GM10248 (cell line): ENCODE measurements around the gene MRPL9.

Source experiments
- CTCF ChIA-PET: fragments of 300-600 bp; sonication (Branson Sonifier 250); formaldehyde crosslinking; extraction: SDS; loops from one replicate; lab custom pipeline; 2021; ENCODE audit warnings: antibody characterized with exemption; lab: Yijun Ruan, JAX
- POLR2A ChIA-PET: fragments of 350-650 bp; sonication (Branson Sonifier 250); formaldehyde crosslinking; extraction: SDS; loops from one replicate; lab custom pipeline; 2020; ENCODE audit warnings: antibody characterized with exemption; lab: Yijun Ruan, JAX
- DNase-seq: peaks from one replicate; pipeline ENCODE4 v3.0.0; 2012; ENCODE audit errors: extremely low spot score
- CTCF ChIP-seq: IDR thresholded peaks from 2 replicates; pipeline ENCODE4 v1.5.1; 2012; ENCODE audit warnings: mild to moderate bottlenecking, low read depth; ENCODE audit errors: extremely low read depth, missing control alignments, control extremely low read depth

Gene MRPL9

GRCh38 chr1:151801310-151801820, 38.1 kb upstream of the MRPL9 start:
- TF ChIP-seq CTCF: no peak
- ChIA-PET POLR2A (no interaction called here), CTCF (interaction anchor here (1.1 kb wide), 1 partner anchor 10 kb away, joined by 5 read pairs; no protein-coding TSS in a partner anchor)
- no peak for DNase-seq

- DNase-seq: no peak
- no peak for TF ChIP-seq CTCF
- POLR2A ChIA-PET: no interaction called here
- CTCF ChIA-PET: no interaction called here
These were observed 37.5 kb upstream of the MRPL9 start for GRCh38 chr1:151800830-151801229.

- ChIA-PET CTCF (interaction anchor here (0.8 to 1.6 kb wide), 2 partner anchors 8 to 19 kb away, joined by 3 read pairs; no protein-coding TSS in a partner anchor), POLR2A (no interaction called here)
- TF ChIP-seq CTCF: no peak
- DNase-seq: no peak
These were observed 36.1 kb upstream of the MRPL9 start for GRCh38 chr1:151799179-151800022.

- no peak for TF ChIP-seq CTCF
- ChIA-PET CTCF (interaction anchor here (1.1 to 2.0 kb wide), 3 partner anchors 9 to 38 kb away, joined by 3 to 7 read pairs (median 3); no protein-coding TSS in a partner anchor), POLR2A (no interaction called here)
- no peak for DNase-seq
These were observed 35.3 kb upstream of the MRPL9 start for GRCh38 chr1:151798571-151798970.

- ChIA-PET CTCF (interaction anchor here (1.7 to 3.3 kb wide), 2 partner anchors 12 kb away, joined by 4 to 12 read pairs; no protein-coding TSS in a partner anchor), POLR2A (no interaction called here)
- TF ChIP-seq CTCF: no peak
- no peak for DNase-seq
These were observed 27.8 kb upstream of the MRPL9 start for GRCh38 chr1:151790940-151791651.
